K562 (cell line): Measurements from ENCODE around the gene CEP192. TPM values are rescaled to one million over a fixed set of nuclear protein-coding genes. Genes with fewer than 3 reads are reported as not detected.

Experiments
- CBX3 ChIP-seq, 2 experiments: IDR thresholded peaks; 1 replicate in 1 of 2; 2 replicates in 1 of 2; pipeline ENCODE4 v1.6.1; 2012; ENCODE audit warnings: inconsistent platforms in 2 of 2, low read length in 2 of 2, borderline replicate concordance in 1 of 2, control low read depth in 1 of 2
- CUX1 ChIP-seq: fragments of 200-800 bp; sonication (Bioruptor generic); IDR thresholded peaks from 2 replicates; pipeline ENCODE4 v1.6.1; 2016; ENCODE audit warnings: missing genetic modification characterization, missing compliant biosample characterization
- PTBP1 ChIP-seq: fragments of 200-400 bp; formaldehyde crosslinking; IDR thresholded peaks from 2 replicates; pipeline ENCODE4 v1.6.1; 2017; ENCODE audit warnings: low read depth, low read length
- THAP12 ChIP-seq: fragments of 250-450 bp; sonication (Bioruptor Pico); IDR thresholded peaks from 2 replicates; pipeline ENCODE4 v1.9.0; 2021; ENCODE audit warnings: mild to moderate bottlenecking, inconsistent platforms
- ZNF318 ChIP-seq, 2 experiments: fragments of 450-650 bp; IDR thresholded peaks; 2 replicates each; pipeline ENCODE4 v1.6.1; 2016; ENCODE audit warnings: mild to moderate bottlenecking in 2 of 2, borderline replicate concordance in 1 of 2, low read depth in 1 of 2, moderate library complexity in 1 of 2
- ZNF655 ChIP-seq: fragments of 250-450 bp; sonication (Bioruptor Pico); IDR thresholded peaks from 2 replicates; pipeline ENCODE4 v1.5.0; 2021
- ZNF785 ChIP-seq: fragments of 250-450 bp; sonication (Bioruptor Pico); IDR thresholded peaks from 2 replicates; pipeline ENCODE4 v1.4.0; 2020; ENCODE audit warnings: mild to moderate bottlenecking
- polyA plus RNA-seq, 8 experiments: library from polyadenylated mRNA; depleted of rRNA in 4 of 8; stranded (reverse) in 5 of 8; unstranded in 3 of 8; fragments of >200 nt; fragmentation: Nextera tagmentation in 2 of 8; fragmentation: Illumina TruSeq in 1 of 8; extraction: Ambion mirVana in 2 of 8; extraction: Trizol in 1 of 8; gene quantifications; 2 replicates each; pipeline versions ENCODE4 v1.2.1 to v1.2.3, GENCODE V29; 2011 to 2014; ENCODE audit warnings: inconsistent platforms in 1 of 8, missing spikeins in 1 of 8
- total RNA-seq, 7 experiments: library from RNA; depleted of rRNA in 6 of 7; stranded (reverse); fragments of >200 nt in 6 of 7; fragmentation: Illumina TruSeq in 2 of 7; extraction: Trizol in 2 of 7; gene quantifications; 2 replicates each; pipeline versions ENCODE4 v1.2.1 to v1.2.3, GENCODE V29; 2011 to 2021; ENCODE audit warnings: low replicate concordance in 1 of 7

The CEP192 gene
- total and polyA plus RNA-seq, 9 of the 15 experiments (the other 6 are each of a cell fraction or from before 2014, with no cell fraction given): 14.4 to 54.4 (median 35.8) TPM

- no peak for TF ChIP-seq ZNF655 (CRISPR knock-in tag)
- TF ChIP-seq ZNF318 (IDR thresholded peaks at IDR 0.05; ENCODE audit: borderline replicate concordance in 1 of 2, low read depth in 1 of 2): no peak
- 0 out of 2 replicates have a peak, but pooled peaks have one; percentile 59 for TF ChIP-seq PTBP1
- 0 out of 3 replicates have a peak, but pooled peaks of 1 of the 2 experiments have one; percentile 41 for TF ChIP-seq CBX3 (IDR thresholded peaks at IDR 0.05; ENCODE audit: borderline replicate concordance in 1 of 2, low read length in 2 of 2)
- peak; percentile 93 for TF ChIP-seq CUX1
- no peak for TF ChIP-seq ZNF785 (CRISPR knock-in tag)
- peak; percentile 70 for TF ChIP-seq THAP12 (CRISPR knock-in tag)
Measured at GRCh38 chr18:12948050-12948804, 42.9 kb upstream of the CEP192 start (continued).
